Measurements from ENCODE around the gene NEK6. TPM values are rescaled to one million over a fixed set of nuclear protein-coding genes. Genes with fewer than 3 reads are reported as not detected.
A peak's percentile ranks its signal among the peaks of the same experiment; 100 is the strongest.

The NEK6 gene
- total RNA-seq, 1 experiment from 2014 or later = 66.6 TPM

- Mint-ChIP-seq H3K27me3 (ENCODE audit: insufficient read depth, unreplicated experiment) (no peaks in the 10 kb centered on the region), H3K4me3 (ENCODE audit: unreplicated experiment) (no peak overlapping the region), H3K9me3 (ENCODE audit: unreplicated experiment) (no peaks in the 10 kb centered on the region), H3K27ac (ENCODE audit: unreplicated experiment) (no peak overlapping the region), H3K36me3 (ENCODE audit: insufficient read depth, unreplicated experiment) (peaks cover 60% of the 10 kb centered on the region), H3K4me1 (ENCODE audit: low read depth, unreplicated experiment) (no peaks in the 10 kb centered on the region)
- DNase-seq = no peak
- intact Hi-C loops (cut with micrococcal nuclease; ENCODE audit: unreplicated experiment) = no loop called here
- H3K9me3 ChIP-seq = no peaks in the 10 kb centered on the region
- ChIA-PET POLR2A (no interaction called here), CTCF (no interaction called here)
- BruUV-seq (replicated peaks) = no TSS peak
- peaks cover 1% of the 10 kb centered on the region; the same call in 1 of the 2 replicates for H3K36me3 ChIP-seq (ENCODE audit: control insufficient read depth, insufficient read depth, low read length)
- H3K4me3 ChIP-seq (ENCODE audit: low read depth, low read length) = no peak overlapping the region
- H3K4me1 ChIP-seq = peaks cover 19% of the 10 kb centered on the region
- TF ChIP-seq CTCF (IDR thresholded peaks at IDR 0.05; ENCODE audit: insufficient read depth in 1 of 2, low read depth in 1 of 2, low read length in 1 of 2, severe bottlenecking in 1 of 2, unreplicated experiment in 1 of 2) = no peak
- H3K27me3 ChIP-seq (replicated peaks; ENCODE audit: control insufficient read depth, insufficient read depth, low read length) = no peaks in the 10 kb centered on the region
These were observed 56.2 kb downstream of the NEK6 start for GRCh38 chr9:124313940-124314339.

- H3K36me3 ChIP-seq (ENCODE audit: control insufficient read depth, insufficient read depth, low read length) = peaks cover 1% of the 10 kb centered on the region; the same call in 1 of the 2 replicates
- Mint-ChIP-seq H3K9me3 (ENCODE audit: unreplicated experiment) (no peaks in the 10 kb centered on the region), H3K4me1 (ENCODE audit: low read depth, unreplicated experiment) (no peaks in the 10 kb centered on the region), H3K4me3 (ENCODE audit: unreplicated experiment) (no peak overlapping the region), H3K27me3 (ENCODE audit: insufficient read depth, unreplicated experiment) (no peaks in the 10 kb centered on the region), H3K36me3 (ENCODE audit: insufficient read depth, unreplicated experiment) (peaks cover 46% of the 10 kb centered on the region), H3K27ac (ENCODE audit: unreplicated experiment) (no peak overlapping the region)
- BruUV-seq (replicated peaks) = no TSS peak
- no peak for TF ChIP-seq CTCF (IDR thresholded peaks at IDR 0.05; ENCODE audit: insufficient read depth in 1 of 2, low read depth in 1 of 2, low read length in 1 of 2, severe bottlenecking in 1 of 2, unreplicated experiment in 1 of 2)
- intact Hi-C loops (cut with micrococcal nuclease; ENCODE audit: unreplicated experiment) = no loop called here
- ChIA-PET CTCF (interaction anchor here (1.5 kb wide), 1 partner anchor 9 kb away, joined by 3 read pairs; no protein-coding TSS in a partner anchor), POLR2A (no interaction called here)
- no peak for DNase-seq
- H3K9me3 ChIP-seq = no peaks in the 10 kb centered on the region
- no peaks in the 10 kb centered on the region for H3K27me3 ChIP-seq (replicated peaks; ENCODE audit: control insufficient read depth, insufficient read depth, low read length)
- peaks cover 2% of the 10 kb centered on the region for H3K4me1 ChIP-seq
- no peak overlapping the region for H3K4me3 ChIP-seq (ENCODE audit: low read depth, low read length)
These were observed 58.1 kb downstream of the NEK6 start for GRCh38 chr9:124315882-124316281.

GRCh38 chr9:124320062-124320973, 62.6 kb downstream of the NEK6 start:
- Mint-ChIP-seq H3K4me3 (ENCODE audit: unreplicated experiment) (no peak overlapping the region), H3K27me3 (ENCODE audit: insufficient read depth, unreplicated experiment) (no peaks in the 10 kb centered on the region), H3K4me1 (ENCODE audit: low read depth, unreplicated experiment) (no peaks in the 10 kb centered on the region), H3K36me3 (ENCODE audit: insufficient read depth, unreplicated experiment) (peaks cover 26% of the 10 kb centered on the region), H3K9me3 (ENCODE audit: unreplicated experiment) (no peaks in the 10 kb centered on the region), H3K27ac (ENCODE audit: unreplicated experiment) (no peak overlapping the region)
- Histone ChIP-seq H3K9me3 (no peaks in the 10 kb centered on the region), H3K4me1 (no peaks in the 10 kb centered on the region), H3K36me3 (ENCODE audit: control insufficient read depth, insufficient read depth, low read length) (peaks cover 4% of the 10 kb centered on the region), H3K27me3 (replicated peaks; ENCODE audit: control insufficient read depth, insufficient read depth, low read length) (no peaks in the 10 kb centered on the region), H3K4me3 (ENCODE audit: low read depth, low read length) (no peak overlapping the region)
- intact Hi-C loops (cut with micrococcal nuclease; ENCODE audit: unreplicated experiment) = loop anchor here (1.0 kb wide), 1 partner anchor 194 kb away; no protein-coding TSS in a partner anchor
- DNase-seq = peak; percentile 76 to 80
- no TSS peak for BruUV-seq (replicated peaks)
- ChIA-PET CTCF (interaction anchor here (0.9 kb wide), 1 partner anchor 194 kb away, joined by 4 read pairs; no protein-coding TSS in a partner anchor), POLR2A (no interaction called here)
- peak; percentile 84 to 91 for TF ChIP-seq CTCF (IDR thresholded peaks at IDR 0.05; ENCODE audit: insufficient read depth in 1 of 2, low read depth in 1 of 2, low read length in 1 of 2, severe bottlenecking in 1 of 2, unreplicated experiment in 1 of 2)

Measured in Caco-2 (cell line).